ENCODE results near the gene LHFPL5. TPM values are rescaled to one million over a fixed set of nuclear protein-coding genes. Genes with fewer than 3 reads are reported as not detected.

The LHFPL5 gene
- total and polyA plus RNA-seq, 2 of the 13 experiments (the other 11 are each of a cell fraction or from before 2014, with no cell fraction given), result 0.03 TPM; not detected in 1

DNA sequence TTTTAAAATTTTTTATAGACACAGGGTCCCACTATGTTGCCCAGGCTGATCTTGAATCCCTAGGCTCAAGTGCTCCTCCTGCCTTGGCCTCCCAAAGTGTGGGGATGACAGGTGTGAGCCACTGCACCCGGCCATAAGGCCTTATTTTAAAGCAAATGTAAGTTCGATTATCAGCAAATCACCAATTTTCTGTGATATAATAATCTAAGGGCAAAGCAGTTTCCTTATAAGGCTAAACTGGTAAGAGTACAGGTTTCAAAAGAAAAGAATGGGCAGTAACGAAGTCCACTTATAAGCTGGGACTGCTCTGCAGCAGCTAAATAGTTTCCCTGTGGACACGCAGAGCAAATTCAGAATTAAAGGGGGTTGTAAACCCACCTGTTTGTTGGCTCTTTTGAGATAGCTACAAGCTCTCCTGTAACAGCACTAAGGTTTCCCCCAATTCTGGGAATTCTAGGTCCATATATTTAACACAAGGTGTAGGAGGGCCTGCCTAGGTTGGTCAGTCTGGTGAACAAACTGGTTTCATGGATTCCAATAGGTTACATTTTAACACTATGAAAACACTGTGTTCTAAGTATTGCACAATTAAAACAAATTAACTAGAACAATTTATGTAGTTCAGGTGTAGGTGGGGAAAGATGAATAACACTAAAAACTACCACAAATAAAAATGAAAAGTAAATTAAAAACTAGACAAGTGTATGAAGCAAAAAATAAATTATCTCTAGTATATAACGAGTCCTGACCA, 26.3 kb downstream of the LHFPL5 start (continued):
- TF ChIP-seq, protein P1, sequence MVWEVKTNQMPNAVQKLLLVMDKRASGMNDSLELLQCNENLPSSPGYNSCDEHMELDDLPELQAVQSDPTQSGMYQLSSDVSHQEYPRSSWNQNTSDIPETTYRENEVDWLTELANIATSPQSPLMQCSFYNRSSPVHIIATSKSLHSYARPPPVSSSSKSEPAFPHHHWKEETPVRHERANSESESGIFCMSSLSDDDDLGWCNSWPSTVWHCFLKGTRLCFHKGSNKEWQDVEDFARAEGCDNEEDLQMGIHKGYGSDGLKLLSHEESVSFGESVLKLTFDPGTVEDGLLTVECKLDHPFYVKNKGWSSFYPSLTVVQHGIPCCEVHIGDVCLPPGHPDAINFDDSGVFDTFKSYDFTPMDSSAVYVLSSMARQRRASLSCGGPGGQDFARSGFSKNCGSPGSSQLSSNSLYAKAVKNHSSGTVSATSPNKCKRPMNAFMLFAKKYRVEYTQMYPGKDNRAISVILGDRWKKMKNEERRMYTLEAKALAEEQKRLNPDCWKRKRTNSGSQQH (CRISPR knock-in tag; IDR thresholded peaks at IDR 0.05; ENCODE audit: low read depth), result no peak
- TF ChIP-seq, protein P2, sequence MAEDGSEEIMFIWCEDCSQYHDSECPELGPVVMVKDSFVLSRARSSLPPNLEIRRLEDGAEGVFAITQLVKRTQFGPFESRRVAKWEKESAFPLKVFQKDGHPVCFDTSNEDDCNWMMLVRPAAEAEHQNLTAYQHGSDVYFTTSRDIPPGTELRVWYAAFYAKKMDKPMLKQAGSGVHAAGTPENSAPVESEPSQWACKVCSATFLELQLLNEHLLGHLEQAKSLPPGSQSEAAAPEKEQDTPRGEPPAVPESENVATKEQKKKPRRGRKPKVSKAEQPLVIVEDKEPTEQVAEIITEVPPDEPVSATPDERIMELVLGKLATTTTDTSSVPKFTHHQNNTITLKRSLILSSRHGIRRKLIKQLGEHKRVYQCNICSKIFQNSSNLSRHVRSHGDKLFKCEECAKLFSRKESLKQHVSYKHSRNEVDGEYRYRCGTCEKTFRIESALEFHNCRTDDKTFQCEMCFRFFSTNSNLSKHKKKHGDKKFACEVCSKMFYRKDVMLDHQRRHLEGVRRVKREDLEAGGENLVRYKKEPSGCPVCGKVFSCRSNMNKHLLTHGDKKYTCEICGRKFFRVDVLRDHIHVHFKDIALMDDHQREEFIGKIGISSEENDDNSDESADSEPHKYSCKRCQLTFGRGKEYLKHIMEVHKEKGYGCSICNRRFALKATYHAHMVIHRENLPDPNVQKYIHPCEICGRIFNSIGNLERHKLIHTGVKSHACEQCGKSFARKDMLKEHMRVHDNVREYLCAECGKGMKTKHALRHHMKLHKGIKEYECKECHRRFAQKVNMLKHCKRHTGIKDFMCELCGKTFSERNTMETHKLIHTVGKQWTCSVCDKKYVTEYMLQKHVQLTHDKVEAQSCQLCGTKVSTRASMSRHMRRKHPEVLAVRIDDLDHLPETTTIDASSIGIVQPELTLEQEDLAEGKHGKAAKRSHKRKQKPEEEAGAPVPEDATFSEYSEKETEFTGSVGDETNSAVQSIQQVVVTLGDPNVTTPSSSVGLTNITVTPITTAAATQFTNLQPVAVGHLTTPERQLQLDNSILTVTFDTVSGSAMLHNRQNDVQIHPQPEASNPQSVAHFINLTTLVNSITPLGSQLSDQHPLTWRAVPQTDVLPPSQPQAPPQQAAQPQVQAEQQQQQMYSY (CRISPR knock-in tag; IDR thresholded peaks at IDR 0.05), result no peak
- TF ChIP-seq ARNT (IDR thresholded peaks at IDR 0.05), result no peak
- no peak for TF ChIP-seq SRY (CRISPR knock-in tag; IDR thresholded peaks at IDR 0.05)
- no peak for TF ChIP-seq TOPORS (CRISPR knock-in tag; IDR thresholded peaks at IDR 0.05)
- TF ChIP-seq, protein P3, sequence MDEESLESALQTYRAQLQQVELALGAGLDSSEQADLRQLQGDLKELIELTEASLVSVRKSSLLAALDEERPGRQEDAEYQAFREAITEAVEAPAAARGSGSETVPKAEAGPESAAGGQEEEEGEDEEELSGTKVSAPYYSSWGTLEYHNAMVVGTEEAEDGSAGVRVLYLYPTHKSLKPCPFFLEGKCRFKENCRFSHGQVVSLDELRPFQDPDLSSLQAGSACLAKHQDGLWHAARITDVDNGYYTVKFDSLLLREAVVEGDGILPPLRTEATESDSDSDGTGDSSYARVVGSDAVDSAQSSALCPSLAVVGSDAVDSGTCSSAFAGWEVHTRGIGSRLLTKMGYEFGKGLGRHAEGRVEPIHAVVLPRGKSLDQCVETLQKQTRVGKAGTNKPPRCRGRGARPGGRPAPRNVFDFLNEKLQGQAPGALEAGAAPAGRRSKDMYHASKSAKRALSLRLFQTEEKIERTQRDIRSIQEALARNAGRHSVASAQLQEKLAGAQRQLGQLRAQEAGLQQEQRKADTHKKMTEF (CRISPR knock-in tag; IDR thresholded peaks at IDR 0.05), result no peak
- TF ChIP-seq, protein P4, sequence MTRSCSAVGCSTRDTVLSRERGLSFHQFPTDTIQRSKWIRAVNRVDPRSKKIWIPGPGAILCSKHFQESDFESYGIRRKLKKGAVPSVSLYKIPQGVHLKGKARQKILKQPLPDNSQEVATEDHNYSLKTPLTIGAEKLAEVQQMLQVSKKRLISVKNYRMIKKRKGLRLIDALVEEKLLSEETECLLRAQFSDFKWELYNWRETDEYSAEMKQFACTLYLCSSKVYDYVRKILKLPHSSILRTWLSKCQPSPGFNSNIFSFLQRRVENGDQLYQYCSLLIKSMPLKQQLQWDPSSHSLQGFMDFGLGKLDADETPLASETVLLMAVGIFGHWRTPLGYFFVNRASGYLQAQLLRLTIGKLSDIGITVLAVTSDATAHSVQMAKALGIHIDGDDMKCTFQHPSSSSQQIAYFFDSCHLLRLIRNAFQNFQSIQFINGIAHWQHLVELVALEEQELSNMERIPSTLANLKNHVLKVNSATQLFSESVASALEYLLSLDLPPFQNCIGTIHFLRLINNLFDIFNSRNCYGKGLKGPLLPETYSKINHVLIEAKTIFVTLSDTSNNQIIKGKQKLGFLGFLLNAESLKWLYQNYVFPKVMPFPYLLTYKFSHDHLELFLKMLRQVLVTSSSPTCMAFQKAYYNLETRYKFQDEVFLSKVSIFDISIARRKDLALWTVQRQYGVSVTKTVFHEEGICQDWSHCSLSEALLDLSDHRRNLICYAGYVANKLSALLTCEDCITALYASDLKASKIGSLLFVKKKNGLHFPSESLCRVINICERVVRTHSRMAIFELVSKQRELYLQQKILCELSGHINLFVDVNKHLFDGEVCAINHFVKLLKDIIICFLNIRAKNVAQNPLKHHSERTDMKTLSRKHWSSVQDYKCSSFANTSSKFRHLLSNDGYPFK (CRISPR knock-in tag; IDR thresholded peaks at IDR 0.05; ENCODE audit: borderline replicate concordance), result no peak
- no peak for TF ChIP-seq ZNF124 (CRISPR knock-in tag; IDR thresholded peaks at IDR 0.05)
- 0 out of 2 replicates have a peak, but pooled peaks have one; percentile 22 for TF ChIP-seq SSRP1 (CRISPR knock-in tag; IDR thresholded peaks at IDR 0.05)
- 0 out of 2 replicates have a peak, but pooled peaks have one; percentile 13 for TF ChIP-seq MED1 (CRISPR knock-in tag; IDR thresholded peaks at IDR 0.05)
- no peak for TF ChIP-seq GZF1 (CRISPR knock-in tag; IDR thresholded peaks at IDR 0.05)
- TF ChIP-seq, protein P5, sequence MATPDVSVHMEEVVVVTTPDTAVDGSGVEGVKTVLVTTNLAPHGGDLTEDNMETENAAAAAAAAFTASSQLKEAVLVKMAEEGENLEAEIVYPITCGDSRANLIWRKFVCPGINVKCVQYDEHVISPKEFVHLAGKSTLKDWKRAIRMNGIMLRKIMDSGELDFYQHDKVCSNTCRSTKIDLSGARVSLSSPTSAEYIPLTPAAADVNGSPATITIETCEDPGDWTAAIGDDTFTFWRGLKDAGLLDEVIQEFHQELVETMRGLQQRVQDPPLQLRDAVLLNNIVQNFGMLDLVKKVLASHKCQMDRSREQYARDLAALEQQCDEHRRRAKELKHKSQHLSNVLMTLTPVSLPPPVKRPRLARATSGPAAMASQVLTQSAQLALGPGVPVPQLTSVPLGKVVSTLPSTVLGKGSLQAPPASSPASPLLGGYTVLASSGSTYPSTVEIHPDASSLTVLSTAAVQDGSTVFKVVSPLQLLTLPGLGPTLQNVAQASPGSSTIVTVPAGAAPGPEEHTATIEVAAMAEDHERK (CRISPR knock-in tag; IDR thresholded peaks at IDR 0.05; ENCODE audit: low read depth), result no peak
- TF ChIP-seq SNAPC2 (CRISPR knock-in tag; IDR thresholded peaks at IDR 0.05), result no peak
- TF ChIP-seq, protein P6, sequence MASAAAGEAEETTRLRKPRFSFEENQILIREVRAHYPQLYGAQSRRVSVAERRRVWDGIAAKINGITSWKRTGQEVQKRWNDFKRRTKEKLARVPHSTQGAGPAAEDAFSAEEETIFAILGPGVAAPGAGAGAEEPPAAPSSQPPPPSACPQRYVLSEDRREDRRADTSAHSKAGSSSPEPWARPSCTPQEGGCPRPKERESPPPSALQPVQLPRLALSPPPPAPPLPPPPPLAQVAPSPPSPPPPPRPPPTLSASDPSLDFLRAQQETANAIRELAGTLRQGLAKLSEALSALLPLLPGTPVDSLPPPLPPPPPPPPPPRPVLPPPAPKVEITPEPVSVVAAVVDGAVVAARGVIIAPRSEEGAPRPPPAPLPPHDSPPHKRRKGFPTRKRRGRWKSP (CRISPR knock-in tag; IDR thresholded peaks at IDR 0.05), result no peak
- TF ChIP-seq JUND (CRISPR knock-in tag; IDR thresholded peaks at IDR 0.05), result no peak
- TF ChIP-seq MAFF (IDR thresholded peaks at IDR 0.05; ENCODE audit: low read depth, low read length), result no peak
- no peak for TF ChIP-seq XRCC5 (optimal IDR thresholded peaks at IDR 0.05; ENCODE audit: low read length)
